GM12892 (cell line): ENCODE measurements around the gene VPS33B.
"Not testable (repeated sequence)": the region's sequence is repeated elsewhere in the genome, so short reads cannot be mapped to it uniquely, and the experiment has no call there.

ENCODE experiments used
- DNase-seq: peaks from one replicate; pipeline ENCODE4 v3.0.0; 2011; ENCODE audit not compliant: insufficient read length
- FAIRE-seq: peaks from 2 replicates; lab custom pipeline; 2011; peaks lifted over from hg19 to GRCh38; lab: Jason Lieb, UNC
- POLR2A ChIP-seq: IDR thresholded peaks from 2 replicates; pipeline ENCODE4 v1.6.1; 2011; ENCODE audit warnings: low read depth, low read length, control low read depth
- POLR2AphosphoS5 ChIP-seq: IDR thresholded peaks from 2 replicates; pipeline ENCODE4 v1.6.1; 2011; ENCODE audit warnings: low read depth, low read length, control low read depth
- TAF1 ChIP-seq: IDR thresholded peaks from 2 replicates; pipeline ENCODE4 v1.6.1; 2011; ENCODE audit warnings: low read depth, mild to moderate bottlenecking, control low read depth, low read length, borderline replicate concordance

The VPS33B gene

GRCh38 chr15:91050128-91050455 lies 27.7 kb upstream of the VPS33B start:
- TF ChIP-seq POLR2A (no peak), TAF1 (no peak), POLR2AphosphoS5 (no peak)
- no peak for DNase-seq
- FAIRE-seq, result no peak

- FAIRE-seq, result peak; percentile 75
- TF ChIP-seq POLR2AphosphoS5 (no peak), TAF1 (no peak), POLR2A (no peak)
These were observed 27.2 kb upstream of the VPS33B start for GRCh38 chr15:91049378-91050127.

GRCh38 chr15:91047545-91048199 lies 25.3 kb upstream of the VPS33B start:
- DNase-seq, result no peak
- TF ChIP-seq POLR2A (no peak), TAF1 (no peak), POLR2AphosphoS5 (no peak)
- FAIRE-seq, result no peak

More at GRCh38 chr15:91049378-91050127, 27.2 kb upstream of the VPS33B start:
- DNase-seq, result no peak

- DNase-seq, FAIRE-seq: not testable (repeated sequence)
These were observed 23.7 kb upstream of the VPS33B start for GRCh38 chr15:91046056-91046455.

- FAIRE-seq (no peak), DNase-seq (no peak)
- TF ChIP-seq TAF1 (no peak), POLR2AphosphoS5 (no peak), POLR2A (no peak)
These were observed 22.7 kb upstream of the VPS33B start for GRCh38 chr15:91045065-91045464.

GRCh38 chr15:91043202-91043874 lies 20.9 kb upstream of the VPS33B start:
- no peak for FAIRE-seq
- DNase-seq, result no peak
- TF ChIP-seq POLR2AphosphoS5 (no peak), TAF1 (no peak), POLR2A (no peak)

- DNase-seq (no peak), FAIRE-seq (no peak)
- no peak for TF ChIP-seq POLR2A
- no peak for TF ChIP-seq TAF1
- no peak for TF ChIP-seq POLR2AphosphoS5
These were observed 18.5 kb upstream of the VPS33B start for GRCh38 chr15:91040856-91041255.

- no peak for DNase-seq
- FAIRE-seq, result no peak
- TF ChIP-seq POLR2AphosphoS5 (no peak), TAF1 (no peak), POLR2A (no peak)
These were observed 17.6 kb upstream of the VPS33B start for GRCh38 chr15:91039996-91040395.

GRCh38 chr15:91032919-91033803 lies 10.8 kb upstream of the VPS33B start:
- TF ChIP-seq POLR2AphosphoS5 (no peak), TAF1 (no peak), POLR2A (no peak)
- DNase-seq (peak; percentile 33), FAIRE-seq (peak; percentile 70)

- no peak for DNase-seq
- TF ChIP-seq TAF1, result no peak
- no peak for TF ChIP-seq POLR2A
- TF ChIP-seq POLR2AphosphoS5, result no peak
- no peak for FAIRE-seq
These were observed 9.4 kb upstream of the VPS33B start for GRCh38 chr15:91031796-91032195.

- DNase-seq (no peak), FAIRE-seq (no peak)
- TF ChIP-seq POLR2A, result no peak
- TF ChIP-seq POLR2AphosphoS5, result no peak
- no peak for TF ChIP-seq TAF1
These were observed 5.3 kb upstream of the VPS33B start for GRCh38 chr15:91027677-91028076.
